Stimulated activated naive CD8-positive, alpha-beta T cell treated with anti-CD3 and anti-CD28 coated beads, Interleukin-15, Interleukin-2, amounts not matched to agents 100 ng/mL and 50 ng/mL, for 24 hours (primary cell): ENCODE results near the gene ELP5.

Source experiments
- H3K27ac Mint-ChIP-seq: one replicate; pipeline ENCODE4 v1.8.0; 2021; ENCODE audit warnings: mild to moderate bottlenecking, mixed read lengths
- H3K27me3 Mint-ChIP-seq: one replicate; pipeline ENCODE4 v1.8.0; 2021; ENCODE audit warnings: mixed read lengths
- H3K36me3 Mint-ChIP-seq: one replicate; pipeline ENCODE4 v1.8.0; 2021; ENCODE audit warnings: low read depth, mixed read lengths
- H3K4me1 Mint-ChIP-seq: one replicate; pipeline ENCODE4 v1.8.0; 2021; ENCODE audit warnings: low read depth, mixed read lengths
- H3K4me3 Mint-ChIP-seq: one replicate; pipeline ENCODE4 v1.8.0; 2021; ENCODE audit warnings: mild to moderate bottlenecking, mixed read lengths
- H3K9me3 Mint-ChIP-seq: one replicate; pipeline ENCODE4 v1.8.0; 2021; ENCODE audit warnings: mixed read lengths

ELP5 gene

DNA sequence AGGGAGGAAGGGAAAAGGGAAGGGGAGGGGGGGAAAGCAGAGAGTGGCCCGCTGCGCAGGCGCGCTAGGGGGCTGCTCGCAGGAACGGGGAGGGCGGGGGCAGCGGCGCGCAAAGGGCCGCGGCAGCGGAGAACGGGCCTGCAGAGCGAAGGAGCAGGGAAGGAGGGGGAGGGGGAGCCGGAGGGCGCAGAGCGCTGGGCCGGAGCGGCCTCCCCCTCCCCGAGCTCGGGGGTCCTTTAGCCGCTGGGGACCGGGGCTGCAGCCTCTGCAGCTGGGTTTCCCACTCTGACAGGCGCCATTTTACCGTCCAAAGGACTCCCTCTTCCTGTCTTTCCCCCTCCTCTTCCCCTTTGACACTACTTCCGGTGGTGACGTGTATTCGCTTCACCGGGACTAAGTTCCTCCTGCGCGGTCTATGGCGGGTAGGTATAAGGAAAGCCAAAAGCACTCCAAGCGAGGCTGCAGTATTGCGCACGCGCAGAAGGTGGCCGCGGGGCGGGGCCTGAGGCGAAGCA, 297 bp upstream of the ELP5 start, which contains the start of gene CTDNEP1:
TSS of gene CTDNEP1 (minus strand) at position 74 of the 515 bp plus-strand sequence. CDS start 438 bp downstream, outside the sequence.
- Mint-ChIP-seq H3K27ac (peak within 1 kb of the TSS; percentile 99), H3K27me3 (no peaks in the 10 kb centered on the region), H3K9me3 (no peaks in the 10 kb centered on the region), H3K4me1 (peaks cover 62% of the 10 kb centered on the region), H3K36me3 (peaks cover 34% of the 10 kb centered on the region), H3K4me3 (peak within 1 kb of the TSS; percentile 94)

DNA sequence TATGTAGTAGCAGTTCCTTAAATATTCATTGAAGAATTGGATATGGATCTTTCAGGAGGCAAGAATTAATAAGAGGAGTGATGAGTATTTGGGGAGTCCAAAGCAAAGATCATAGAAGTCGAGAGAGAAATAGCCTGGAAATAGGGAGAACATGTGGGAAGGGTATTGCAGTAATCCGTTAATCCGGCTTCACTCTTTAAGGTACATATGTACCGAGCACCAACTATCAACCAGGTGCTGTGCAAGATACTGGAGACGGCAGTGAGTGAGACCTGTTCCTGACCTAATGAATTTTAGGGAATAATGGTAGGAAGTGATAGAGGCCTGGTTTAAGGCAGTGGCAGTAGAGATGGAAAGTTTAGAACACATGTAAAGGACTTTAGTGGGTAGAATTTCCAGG, 1.1 kb downstream of the ELP5 start:
- Mint-ChIP-seq H3K4me3 (peak overlapping the region; percentile 94), H3K27me3 (no peaks in the 10 kb centered on the region), H3K9me3 (no peaks in the 10 kb centered on the region), H3K27ac (peak overlapping the region; percentile 99), H3K4me1 (peaks cover 60% of the 10 kb centered on the region), H3K36me3 (peaks cover 37% of the 10 kb centered on the region)

DNA sequence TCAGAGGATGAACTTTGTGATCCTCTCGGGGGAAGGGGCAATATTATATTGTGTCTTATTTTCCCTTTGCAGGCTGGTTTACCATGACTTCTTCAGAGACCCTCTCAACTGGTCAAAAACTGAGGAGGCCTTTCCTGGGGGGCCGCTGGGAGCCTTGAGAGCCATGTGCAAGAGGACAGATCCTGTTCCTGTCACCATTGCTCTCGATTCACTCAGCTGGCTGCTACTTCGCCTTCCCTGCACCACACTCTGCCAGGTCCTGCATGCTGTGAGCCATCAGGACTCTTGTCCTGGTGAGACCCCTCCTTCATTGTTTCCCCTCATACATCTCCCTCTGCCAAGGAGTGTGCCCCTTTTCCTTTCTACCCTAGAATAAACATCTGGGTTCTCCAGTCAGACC, 2.5 kb downstream of the ELP5 start:
- H3K27ac Mint-ChIP-seq = peak overlapping the region; percentile 13
- no peak overlapping the region for H3K4me3 Mint-ChIP-seq
- H3K4me1 Mint-ChIP-seq = peaks cover 49% of the 10 kb centered on the region
- peaks cover 43% of the 10 kb centered on the region for H3K36me3 Mint-ChIP-seq
- no peaks in the 10 kb centered on the region for H3K9me3 Mint-ChIP-seq
- H3K27me3 Mint-ChIP-seq = no peaks in the 10 kb centered on the region

DNA sequence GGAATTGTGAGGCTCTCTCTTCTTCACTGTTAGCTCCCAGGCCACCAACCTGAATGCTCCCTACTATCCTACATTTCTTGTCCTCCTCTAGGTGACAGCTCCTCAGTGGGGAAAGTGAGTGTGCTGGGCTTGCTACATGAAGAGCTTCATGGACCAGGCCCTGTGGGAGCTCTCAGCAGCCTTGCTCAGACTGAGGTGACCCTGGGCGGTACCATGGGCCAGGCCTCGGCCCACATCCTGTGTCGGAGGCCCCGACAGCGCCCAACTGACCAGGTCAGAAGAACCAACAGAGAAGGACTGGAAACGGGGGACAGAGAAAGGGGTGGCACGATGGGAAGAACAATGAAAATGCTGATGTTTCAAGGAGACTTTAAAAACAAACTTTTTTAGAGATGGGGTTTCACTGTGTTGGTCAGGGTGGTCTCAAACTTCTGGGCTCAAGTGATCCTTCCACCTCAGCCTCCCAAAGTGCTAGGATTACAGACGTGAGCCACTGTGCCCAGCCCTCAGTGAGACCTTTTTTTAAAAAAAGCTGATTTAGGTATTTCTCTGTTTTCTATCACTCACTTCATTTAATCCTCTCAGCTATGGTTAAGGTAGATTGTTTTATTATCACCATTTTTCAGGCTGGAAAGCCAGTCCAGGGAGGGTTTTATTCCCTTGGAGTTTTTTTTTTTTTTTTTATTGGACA, 4.9 kb downstream of the ELP5 start:
- H3K36me3 Mint-ChIP-seq = peaks cover 45% of the 10 kb centered on the region

DNA sequence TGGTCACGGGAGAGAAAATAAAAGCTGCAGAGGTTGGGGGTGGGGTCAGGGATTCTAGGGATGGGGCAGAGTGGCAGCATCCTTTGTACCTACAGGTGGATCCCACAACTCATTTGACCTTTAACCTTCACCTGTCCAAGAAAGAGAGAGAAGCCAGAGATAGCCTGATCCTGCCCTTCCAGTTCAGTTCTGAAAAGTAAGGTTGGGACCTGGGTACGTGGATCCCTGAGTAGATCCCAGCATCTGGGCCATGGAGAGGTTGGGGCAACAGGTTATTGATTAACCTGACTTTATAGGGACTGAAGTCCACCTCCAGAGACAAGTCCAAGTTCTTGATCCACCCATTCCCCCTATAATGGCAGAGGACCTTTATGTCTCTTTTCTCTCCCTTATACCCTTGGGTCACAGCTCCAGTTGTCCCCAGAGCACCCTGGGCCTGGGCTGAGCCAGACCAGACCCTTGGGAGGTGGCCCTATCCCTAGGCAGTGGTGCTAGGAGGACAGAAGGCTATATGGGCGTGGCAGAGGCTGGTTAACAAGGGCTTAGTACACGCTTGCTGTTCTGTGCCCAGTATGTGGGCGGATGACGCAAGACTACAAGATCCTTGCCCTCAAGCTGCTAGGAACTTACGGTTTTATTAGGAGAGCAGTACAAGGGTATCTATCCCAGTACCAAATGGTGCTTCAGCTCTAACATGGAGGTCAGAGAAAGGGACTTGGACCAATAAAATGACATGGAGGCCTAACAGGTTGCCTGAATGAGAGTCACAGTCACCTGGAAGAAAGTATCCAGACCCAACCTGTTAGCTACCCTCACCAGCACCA, 6.9 kb downstream of the ELP5 start:
- Mint-ChIP-seq H3K4me1 (peaks cover 46% of the 10 kb centered on the region), H3K27ac (no peak overlapping the region), H3K36me3 (peaks cover 36% of the 10 kb centered on the region), H3K4me3 (no peak overlapping the region), H3K9me3 (no peaks in the 10 kb centered on the region), H3K27me3 (peaks cover 14% of the 10 kb centered on the region)

More for the DNA sequence above, 4.9 kb downstream of the ELP5 start:
- H3K9me3 Mint-ChIP-seq = no peaks in the 10 kb centered on the region
- no peak overlapping the region for H3K4me3 Mint-ChIP-seq
- no peaks in the 10 kb centered on the region for H3K27me3 Mint-ChIP-seq
- H3K4me1 Mint-ChIP-seq = peaks cover 47% of the 10 kb centered on the region
- H3K27ac Mint-ChIP-seq = no peak overlapping the region

DNA sequence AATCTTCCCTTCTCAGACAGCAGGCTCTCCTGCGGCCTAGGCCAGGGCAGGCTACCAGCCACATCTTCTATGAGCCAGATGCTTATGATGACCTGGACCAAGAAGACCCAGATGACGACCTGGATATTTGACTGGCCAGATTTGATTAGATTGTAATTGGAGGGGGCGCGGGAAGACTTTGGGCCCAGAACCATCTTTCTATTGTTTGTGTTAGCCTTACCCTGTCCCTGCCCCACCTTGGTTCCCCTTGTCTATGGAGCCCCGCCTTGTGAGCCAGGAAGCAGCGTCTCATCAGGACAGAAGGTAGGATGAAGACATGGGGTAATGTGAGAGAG, 7.5 kb downstream of the ELP5 start:
- Mint-ChIP-seq H3K36me3 (peaks cover 30% of the 10 kb centered on the region), H3K9me3 (no peaks in the 10 kb centered on the region), H3K4me1 (peaks cover 46% of the 10 kb centered on the region), H3K27ac (no peak overlapping the region), H3K4me3 (no peak overlapping the region), H3K27me3 (peaks cover 16% of the 10 kb centered on the region)

DNA sequence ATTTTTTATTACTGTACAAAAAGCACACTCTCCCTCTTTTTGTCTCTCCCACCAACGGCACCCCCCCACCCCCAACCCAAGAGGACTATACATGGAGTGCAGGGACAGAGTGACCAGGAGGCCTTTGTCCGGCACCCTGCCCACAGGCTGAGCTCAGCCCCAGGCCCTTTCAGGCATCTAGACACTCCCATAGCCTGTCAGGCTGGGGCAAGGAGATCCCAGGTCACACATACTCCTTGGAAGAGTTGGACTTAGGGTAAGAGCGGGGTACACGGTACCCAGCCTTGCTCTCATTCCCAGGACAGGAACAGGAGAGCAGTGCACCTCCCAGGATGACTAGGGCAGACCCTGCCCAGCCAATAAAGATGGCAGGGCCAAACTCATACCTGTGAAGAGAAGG, 8.1 kb downstream of the ELP5 start:
- H3K36me3 Mint-ChIP-seq = peaks cover 24% of the 10 kb centered on the region
- H3K27ac Mint-ChIP-seq = no peak overlapping the region

DNA sequence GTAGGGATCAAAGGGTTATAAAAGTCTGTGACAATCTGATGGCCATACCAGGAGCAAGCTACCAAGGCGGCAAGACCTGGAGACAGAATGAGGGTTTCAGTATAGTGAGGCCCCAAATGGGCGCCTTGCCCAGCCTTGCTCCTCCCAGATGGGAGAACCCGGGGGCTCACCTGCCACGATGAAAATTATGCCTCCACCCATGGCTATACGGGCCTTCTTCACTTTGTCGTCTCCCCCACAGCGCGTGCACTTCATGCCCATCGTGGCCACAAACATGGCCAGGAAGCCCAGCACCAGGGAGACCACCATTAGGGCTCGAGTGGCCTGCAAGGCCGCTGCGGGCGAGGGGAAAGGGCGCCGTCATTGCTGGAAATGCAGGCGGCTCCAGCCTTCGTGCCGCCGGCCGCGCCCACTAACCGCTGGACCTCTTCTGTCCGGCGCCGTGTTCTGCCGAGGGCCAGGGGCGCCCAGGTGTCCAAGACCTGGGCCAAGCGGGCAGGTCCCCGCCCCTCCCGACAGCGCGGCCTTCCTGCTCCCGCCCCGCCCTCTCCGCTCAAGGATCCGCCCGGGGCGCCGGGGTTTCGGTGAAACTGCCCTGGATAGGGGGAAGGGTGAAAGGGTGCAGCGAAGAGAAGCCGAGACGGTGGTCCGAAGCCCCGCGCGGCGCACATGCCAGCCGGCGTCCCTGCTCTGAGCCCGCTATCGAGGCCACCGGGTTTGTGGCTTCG, 8.8 kb downstream of the ELP5 start:
- Mint-ChIP-seq H3K36me3 (peaks cover 24% of the 10 kb centered on the region), H3K27ac (no peak overlapping the region), H3K9me3 (no peaks in the 10 kb centered on the region), H3K4me3 (peak overlapping the region; percentile 41), H3K27me3 (peaks cover 16% of the 10 kb centered on the region), H3K4me1 (peaks cover 41% of the 10 kb centered on the region)

More for the DNA sequence above, 8.1 kb downstream of the ELP5 start:
- peaks cover 41% of the 10 kb centered on the region for H3K4me1 Mint-ChIP-seq
- H3K27me3 Mint-ChIP-seq = peaks cover 16% of the 10 kb centered on the region
- no peak overlapping the region for H3K4me3 Mint-ChIP-seq
- no peaks in the 10 kb centered on the region for H3K9me3 Mint-ChIP-seq

DNA sequence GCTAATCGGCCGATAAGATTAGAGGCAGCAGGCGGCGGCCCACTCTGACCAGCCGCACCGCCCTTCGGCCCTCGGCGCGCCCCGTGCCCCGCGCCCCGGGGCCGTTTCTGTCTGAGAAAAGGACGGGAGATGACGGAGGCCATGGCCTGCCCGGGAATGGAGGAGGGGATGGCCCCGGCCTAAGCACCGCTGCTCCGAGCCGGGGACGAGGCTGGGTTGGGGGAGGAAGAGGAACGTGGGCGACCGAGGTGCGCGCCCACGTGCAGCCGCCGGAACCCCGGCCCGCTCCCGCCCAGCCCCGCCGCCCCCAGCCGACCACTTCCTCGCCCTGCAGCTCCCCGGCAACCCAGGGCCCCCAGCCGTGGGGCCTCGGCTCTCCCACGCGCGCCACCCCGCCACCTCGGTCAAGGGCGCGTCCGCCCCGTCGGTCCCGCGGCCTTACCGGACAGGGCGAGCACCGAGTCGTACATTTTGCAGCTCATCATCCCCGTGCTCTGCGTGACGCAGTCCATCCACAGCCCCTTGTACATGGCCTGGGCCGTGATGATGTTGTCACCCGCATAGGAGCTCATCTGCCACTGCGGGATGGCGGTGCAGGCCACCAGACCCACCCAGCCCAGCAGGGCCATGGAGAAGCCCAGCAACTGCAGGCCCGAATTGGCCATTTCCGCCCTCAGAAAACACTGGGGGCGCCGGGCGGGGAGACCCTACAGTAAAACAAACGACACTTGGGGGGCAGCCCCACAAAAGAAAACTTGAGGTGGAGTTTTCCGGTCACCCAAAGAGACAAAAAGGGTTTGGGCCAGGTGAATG, 9.6 kb downstream of the ELP5 start:
- H3K27ac Mint-ChIP-seq = peak overlapping the region; percentile 71
- H3K36me3 Mint-ChIP-seq = peaks cover 20% of the 10 kb centered on the region
- H3K27me3 Mint-ChIP-seq = peaks cover 16% of the 10 kb centered on the region
- H3K4me1 Mint-ChIP-seq = peaks cover 36% of the 10 kb centered on the region
- no peaks in the 10 kb centered on the region for H3K9me3 Mint-ChIP-seq
- peak overlapping the region; percentile 65 for H3K4me3 Mint-ChIP-seq

DNA sequence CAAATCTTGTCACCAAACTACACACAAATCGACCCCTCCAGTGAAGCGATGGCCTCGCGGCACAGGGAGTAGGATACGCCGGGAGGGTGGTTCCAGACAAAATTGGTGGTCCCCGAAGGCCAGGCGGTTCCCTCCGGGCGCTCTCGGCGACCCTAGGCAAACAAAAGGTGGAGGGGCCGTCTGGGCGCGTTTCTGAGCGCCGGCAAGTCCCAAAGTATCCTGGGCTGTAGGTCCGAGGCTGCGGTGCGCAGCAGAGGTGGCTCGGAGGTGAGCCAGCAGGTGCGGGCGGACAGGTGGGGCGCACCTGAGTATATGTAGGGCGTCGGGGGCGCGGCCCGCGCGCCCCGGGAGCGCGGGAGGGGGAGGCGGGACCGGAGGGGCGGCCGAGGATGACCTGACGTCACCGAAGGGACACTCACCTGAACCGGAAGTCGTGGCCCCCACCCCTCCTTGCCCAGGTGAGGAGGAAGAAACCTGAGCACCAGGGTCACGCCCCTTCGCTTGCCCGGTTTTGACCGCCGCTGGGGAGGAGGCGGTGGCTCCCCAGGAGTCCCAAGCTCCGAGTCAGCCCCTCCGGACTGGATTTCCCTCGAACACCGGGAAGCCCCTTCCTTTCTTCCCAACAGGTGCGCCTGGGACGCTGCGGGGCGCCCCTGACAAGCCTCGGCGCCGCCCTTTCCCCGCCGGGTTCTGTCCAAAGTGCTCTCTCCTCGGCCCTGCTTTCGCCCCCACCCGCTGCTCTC, 10.3 kb downstream of the ELP5 start, which contains the start of gene CLDN7:
TSS of gene CLDN7 (minus strand) at position 287 of the 743 bp plus-strand sequence. CDS start 435 bp downstream, outside the sequence.
- no peaks in the 10 kb centered on the region for H3K9me3 Mint-ChIP-seq
- H3K27me3 Mint-ChIP-seq = peaks cover 19% of the 10 kb centered on the region
- H3K36me3 Mint-ChIP-seq = peaks cover 13% of the 10 kb centered on the region
- peak within 1 kb of the TSS; percentile 71 for H3K27ac Mint-ChIP-seq
- peaks cover 33% of the 10 kb centered on the region for H3K4me1 Mint-ChIP-seq
- peak within 1 kb of the TSS; percentile 67 for H3K4me3 Mint-ChIP-seq

DNA sequence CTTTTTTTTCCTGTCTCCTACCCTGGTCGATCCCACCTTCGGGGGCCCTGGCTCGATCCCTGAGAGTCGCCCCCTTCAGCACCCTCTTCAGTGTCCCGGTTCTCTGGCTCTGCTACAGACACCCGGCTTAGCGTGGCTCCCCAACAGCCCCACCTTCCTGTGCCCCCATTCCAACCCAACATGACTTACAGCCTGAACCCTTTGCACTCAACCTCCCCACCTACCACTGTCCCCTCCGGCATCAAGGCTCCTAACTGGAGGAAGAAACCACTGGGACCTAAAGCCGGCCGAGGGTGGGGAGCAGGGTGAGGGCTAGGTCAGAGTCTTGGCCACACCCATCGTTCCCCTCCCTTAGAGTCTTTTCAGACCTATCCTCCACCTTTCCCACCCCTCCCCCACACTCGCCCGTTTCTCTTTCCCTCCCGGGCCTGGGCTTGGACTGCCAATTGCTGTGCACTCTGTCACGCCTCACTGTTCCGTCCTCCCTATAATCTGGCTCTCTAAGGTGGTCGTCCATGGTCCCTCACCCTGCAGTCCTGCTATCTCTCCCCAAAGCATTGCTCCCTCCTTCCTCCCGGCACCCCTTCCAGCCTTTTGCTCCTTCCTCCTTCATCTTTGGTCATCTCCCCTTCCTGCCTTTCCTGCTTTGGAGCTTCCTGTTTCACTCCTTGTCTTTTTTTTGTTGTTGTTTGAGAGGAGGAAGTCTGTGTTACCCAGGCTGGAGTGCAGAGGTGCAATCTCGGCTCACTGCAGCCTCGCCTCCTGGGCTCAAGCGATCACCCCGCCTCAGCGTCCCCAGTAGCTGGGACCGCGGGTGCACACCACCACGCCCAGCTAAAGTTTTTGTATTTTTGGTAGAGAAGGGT, 11.2 kb downstream of the ELP5 start:
- Mint-ChIP-seq H3K27me3 (peaks cover 19% of the 10 kb centered on the region), H3K9me3 (no peaks in the 10 kb centered on the region), H3K27ac (peak overlapping the region; percentile 49), H3K4me3 (peak overlapping the region; percentile 67), H3K36me3 (peaks cover 11% of the 10 kb centered on the region), H3K4me1 (peaks cover 33% of the 10 kb centered on the region)

DNA sequence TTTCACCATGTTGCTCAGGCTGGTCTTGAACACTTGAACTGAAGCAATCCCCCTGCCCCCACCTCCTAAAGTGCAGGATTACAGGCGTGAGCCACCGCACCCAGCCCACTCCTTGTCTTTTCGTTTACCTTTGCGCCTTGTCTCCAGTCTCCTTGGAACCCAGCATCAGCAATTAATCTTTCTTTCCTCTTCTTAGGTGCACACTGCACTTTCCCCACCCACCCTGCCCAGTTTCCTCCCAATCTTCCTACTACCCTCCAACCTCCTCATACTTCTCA, 11.7 kb downstream of the ELP5 start:
- peaks cover 8% of the 10 kb centered on the region for H3K36me3 Mint-ChIP-seq
- H3K9me3 Mint-ChIP-seq = no peaks in the 10 kb centered on the region
- no peak overlapping the region for H3K27ac Mint-ChIP-seq
- H3K4me1 Mint-ChIP-seq = peaks cover 33% of the 10 kb centered on the region
- peaks cover 19% of the 10 kb centered on the region for H3K27me3 Mint-ChIP-seq
- H3K4me3 Mint-ChIP-seq = no peak overlapping the region

DNA sequence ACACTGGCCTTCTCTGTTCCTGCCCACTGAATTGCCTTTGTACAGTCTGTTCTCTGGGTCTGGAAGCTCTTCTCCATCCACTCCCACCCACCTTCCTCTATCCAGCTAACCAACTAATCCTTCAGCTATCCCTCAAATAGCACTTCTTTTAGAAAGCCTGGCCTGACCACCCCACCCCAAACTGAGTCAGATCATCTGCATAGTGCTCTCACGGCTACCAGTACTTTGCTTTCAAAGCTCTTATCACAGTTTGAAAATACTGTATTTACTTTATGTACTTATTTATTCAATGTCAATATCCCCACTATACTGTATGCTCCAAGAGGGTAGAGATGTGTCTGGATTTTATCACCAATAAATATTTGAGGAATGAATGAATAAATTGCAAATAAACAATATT, 14.8 kb downstream of the ELP5 start:
- peaks cover 23% of the 10 kb centered on the region for H3K27me3 Mint-ChIP-seq
- no peaks in the 10 kb centered on the region for H3K36me3 Mint-ChIP-seq
- peaks cover 23% of the 10 kb centered on the region for H3K4me1 Mint-ChIP-seq
- no peak overlapping the region for H3K4me3 Mint-ChIP-seq
- H3K9me3 Mint-ChIP-seq = no peaks in the 10 kb centered on the region
- H3K27ac Mint-ChIP-seq = no peak overlapping the region
